Measurements from ENCODE around the gene SPTB. TPM values are rescaled to one million over a fixed set of nuclear protein-coding genes. Genes with fewer than 3 reads are reported as not detected.

Gene SPTB
- total RNA-seq: not detected in 2 replicates

DNA sequence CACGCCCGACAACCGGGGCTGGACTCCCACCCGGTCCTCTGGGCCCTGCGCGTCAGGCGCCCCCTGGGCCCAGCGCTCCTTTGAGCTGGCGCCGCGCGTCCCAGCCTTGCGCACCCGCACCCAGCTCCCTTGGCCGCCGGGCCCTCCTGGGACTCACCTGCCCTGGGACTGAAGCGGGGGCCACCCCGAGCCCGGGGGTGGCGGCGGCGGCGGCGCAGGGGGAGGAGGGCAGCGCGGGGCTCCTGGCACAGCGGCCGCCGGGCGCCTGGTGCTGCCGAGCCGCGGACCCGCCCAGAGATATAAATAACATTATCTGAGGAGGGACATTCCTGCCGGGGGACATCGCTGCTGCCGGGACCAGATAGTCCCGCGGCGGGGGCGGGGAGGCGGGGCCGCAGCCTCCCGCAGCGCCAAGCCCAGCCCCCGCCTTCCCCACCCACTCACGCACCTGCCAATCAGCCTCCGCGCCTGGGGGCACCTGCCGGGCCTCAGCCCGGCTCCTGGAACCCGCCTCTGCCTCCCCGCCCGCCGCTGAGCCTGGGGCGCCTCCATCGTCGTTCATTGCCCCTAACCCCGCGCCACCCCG is at the start of gene SPTB:
Gene SPTB, minus strand, starts transcription at position 273 of the 586 bp plus-strand sequence. CDS start 56,813 bp downstream, outside the sequence.
- intact Hi-C loops (cut with micrococcal nuclease): loop anchor here (1.0 kb wide), 3 partner anchors 35 to 339 kb away; partner anchors contain the start of genes CHURC1, HSPA2 and MAX

DNA sequence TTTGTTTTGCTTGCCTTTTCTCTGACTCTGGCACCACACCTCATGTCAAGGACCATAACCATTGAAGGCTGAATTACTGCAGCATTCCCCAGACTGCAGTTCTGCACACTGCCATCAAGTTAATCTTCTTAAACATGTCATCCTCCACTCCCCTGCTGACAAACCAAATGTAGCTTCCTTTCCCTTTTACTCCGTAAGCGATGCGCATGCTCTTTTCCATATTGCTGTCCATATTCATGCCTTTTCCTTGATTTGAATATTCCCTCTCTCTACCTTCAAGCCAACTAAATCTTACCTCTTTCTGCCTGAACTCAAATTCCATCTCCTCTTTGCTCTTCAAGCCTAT is 49.3 kb upstream of the SPTB start:
- intact Hi-C loops (cut with micrococcal nuclease): loop anchor here (2.0 to 10.0 kb wide), 3 partner anchors 44 to 1576 kb away; partner anchors contain the start of genes GPHN, MAX and RAB15

DNA sequence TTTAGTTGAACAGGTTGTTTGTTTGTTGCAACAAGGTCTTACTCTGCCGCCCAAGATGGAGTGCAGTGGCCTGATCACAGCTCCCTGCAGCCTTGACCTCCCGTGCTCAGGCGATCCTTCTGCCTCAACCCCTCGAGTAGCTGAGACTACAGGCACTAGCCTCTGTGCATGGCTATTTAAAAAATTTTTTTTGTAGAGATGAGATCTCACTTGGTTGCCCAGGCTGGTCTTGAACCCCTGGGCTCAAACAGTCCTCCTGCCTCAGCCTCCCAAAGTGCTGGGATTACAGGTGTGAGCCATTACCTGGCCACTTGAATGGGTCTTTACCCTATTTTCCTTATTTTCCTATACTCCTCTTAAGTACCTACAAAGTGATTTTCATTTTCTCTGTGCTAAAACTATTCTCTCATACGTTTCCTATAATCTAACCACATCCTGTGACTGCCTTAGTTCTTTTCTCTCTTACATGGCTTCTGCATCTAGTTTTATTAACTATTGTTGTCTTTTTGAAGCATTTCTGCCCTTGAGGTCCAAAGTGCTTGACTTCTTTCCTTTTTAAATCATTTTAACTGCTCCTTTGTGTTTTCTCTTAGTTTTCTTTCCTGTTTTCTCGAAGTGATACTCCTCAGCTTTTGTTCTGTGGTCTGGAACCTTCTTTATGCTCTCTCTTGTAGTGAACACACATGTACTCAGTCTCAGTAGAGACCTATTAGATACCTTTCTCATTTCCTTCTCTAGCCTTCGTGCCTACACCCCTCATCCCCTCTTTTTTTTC is 48.7 kb upstream of the SPTB start:
- intact Hi-C loops (cut with micrococcal nuclease): loop anchor here (1.0 to 10.0 kb wide), 5 partner anchors 14 to 1576 kb away; partner anchors contain the start of genes CHURC1, FNTB, GPHN and MAX

DNA sequence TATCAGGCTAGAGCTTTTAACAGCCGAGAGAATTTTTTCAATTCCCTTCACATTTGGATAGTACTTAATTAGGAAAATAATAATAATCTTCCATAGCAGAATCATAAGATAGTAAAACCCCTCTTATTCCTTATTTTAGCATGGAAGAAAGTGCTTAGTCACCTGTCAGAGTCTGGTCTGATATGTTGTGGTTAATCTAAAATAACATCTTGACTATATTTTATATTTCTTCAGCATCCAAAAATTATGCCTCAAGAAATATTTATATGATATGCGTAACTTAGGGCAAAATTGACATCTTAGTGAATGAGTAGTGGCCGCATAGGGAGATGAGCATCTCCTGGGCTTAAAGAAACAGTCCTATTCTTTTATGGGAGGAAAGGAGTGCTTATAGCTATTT is 47.3 kb upstream of the SPTB start:
- intact Hi-C loops (cut with micrococcal nuclease): loop anchor here (5.0 to 10.0 kb wide), 2 partner anchors 175 to 1578 kb away; partner anchors contain the start of genes GPHN and MAX

DNA sequence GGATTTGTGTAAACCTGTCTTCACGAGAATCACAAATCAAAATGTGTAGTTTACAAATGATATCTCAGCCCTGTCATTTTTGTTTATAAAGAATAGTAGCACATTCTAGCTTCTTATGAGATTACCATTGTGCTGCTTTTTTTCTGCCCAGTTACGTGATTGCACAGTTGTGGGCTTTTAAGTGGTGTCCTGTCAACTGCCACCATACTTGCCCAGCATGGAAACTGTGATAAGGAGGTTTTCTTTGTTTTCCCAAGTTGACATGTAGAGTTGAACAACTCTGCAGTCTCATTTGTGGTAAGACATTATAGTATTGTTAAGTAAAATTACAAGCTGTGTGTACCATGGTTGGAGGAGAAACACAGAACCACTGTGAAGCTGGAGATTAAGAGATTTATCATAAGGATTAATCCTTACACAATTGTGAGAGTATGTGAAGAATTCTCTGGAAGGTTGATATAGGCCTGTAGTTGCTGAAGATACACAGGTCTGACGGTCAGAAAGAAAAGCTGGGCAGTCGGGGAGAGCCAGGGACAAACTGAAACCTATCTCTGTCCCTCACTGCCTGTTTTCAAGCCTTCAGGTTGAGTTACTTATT is 46.8 kb upstream of the SPTB start:
- intact Hi-C loops (cut with micrococcal nuclease): loop anchor here (5.0 to 10.0 kb wide), 2 partner anchors 176 to 1578 kb away; partner anchors contain the start of genes GPHN and MAX

DNA sequence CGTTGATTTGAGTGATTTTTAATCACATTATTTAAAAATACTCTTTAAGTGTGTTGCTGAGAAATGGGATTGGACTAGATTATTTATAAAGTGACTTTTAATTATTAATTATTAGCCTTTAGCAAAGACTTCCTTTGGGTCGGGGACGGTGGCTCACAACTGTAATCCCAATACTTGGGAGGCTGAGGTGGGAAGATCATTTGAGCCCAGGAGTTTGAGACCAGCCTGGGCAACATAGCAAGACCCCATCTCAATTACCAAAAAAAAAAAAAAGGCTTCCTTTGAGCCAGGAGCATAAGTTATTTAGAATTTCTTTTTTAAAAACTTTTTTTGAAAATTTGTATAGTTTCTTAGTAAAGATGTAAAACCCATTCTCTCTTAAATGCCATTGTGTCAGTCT is 43.3 kb upstream of the SPTB start:
- intact Hi-C loops (cut with micrococcal nuclease): loop anchor here (10.0 kb wide), 1 partner anchor 1582 kb away; the partner anchor contains the start of gene GPHN

DNA sequence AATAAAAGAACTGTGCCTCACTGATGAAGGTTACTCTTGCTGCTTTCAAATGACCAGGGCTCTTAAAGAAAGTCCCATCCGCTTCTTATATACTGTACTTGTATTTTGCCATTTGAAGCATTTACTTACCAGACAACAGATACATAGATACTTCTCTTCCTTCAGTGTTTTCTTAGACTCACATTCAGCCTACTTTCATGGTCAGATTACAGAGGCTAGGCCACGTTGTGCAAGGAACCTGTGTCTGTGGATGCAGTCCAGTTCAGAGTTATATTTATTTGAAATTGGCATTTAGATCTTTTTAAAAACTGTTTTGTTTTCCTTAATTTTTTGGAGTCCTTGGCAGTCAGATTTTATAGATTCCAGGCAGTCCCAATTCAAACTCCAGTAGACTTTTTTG is 40.8 kb upstream of the SPTB start:
- intact Hi-C loops (cut with micrococcal nuclease): loop anchor here (10.0 kb wide), 1 partner anchor 1584 kb away; the partner anchor contains the start of gene GPHN

DNA sequence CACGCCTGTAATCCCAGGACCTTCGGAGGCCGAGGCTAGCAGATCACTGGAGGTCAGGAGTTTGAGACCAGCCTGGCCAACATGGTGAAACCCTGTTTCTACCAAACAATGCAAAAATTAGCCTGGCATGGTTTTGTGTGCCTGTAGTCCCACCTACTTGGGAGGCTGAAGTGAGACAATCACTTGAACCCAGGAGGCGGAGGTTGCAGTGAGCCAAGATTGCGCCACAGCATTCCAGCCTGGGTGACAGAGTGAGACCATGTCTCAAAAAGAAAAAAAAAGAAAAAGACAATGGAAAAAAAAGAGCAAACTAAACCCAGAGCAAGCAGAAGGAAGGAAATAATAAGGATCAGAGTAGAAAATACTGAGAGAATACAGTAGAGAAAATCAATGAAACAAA is 39.9 kb upstream of the SPTB start:
- intact Hi-C loops (cut with micrococcal nuclease): loop anchor here (10.0 kb wide), 1 partner anchor 1585 kb away; the partner anchor contains the start of gene GPHN

DNA sequence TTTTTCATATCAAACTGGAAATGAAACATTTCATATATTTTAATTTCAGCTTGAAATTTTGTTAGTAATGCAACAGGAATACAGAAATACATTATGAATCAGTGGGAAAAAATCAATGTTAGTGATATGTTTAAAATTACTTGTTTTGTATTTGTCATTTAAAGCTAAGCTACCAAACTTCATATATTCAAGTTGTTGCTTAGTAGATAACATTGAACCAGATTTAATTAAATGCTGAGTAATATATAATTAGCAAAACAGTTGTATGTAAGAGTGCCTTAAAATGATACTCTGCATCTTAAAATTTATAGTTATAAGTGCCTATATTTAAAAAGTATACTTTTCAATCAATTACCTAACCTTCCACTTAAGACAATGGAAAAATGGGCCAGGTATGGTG is 39.5 kb upstream of the SPTB start:
- intact Hi-C loops (cut with micrococcal nuclease): no loop called here

DNA sequence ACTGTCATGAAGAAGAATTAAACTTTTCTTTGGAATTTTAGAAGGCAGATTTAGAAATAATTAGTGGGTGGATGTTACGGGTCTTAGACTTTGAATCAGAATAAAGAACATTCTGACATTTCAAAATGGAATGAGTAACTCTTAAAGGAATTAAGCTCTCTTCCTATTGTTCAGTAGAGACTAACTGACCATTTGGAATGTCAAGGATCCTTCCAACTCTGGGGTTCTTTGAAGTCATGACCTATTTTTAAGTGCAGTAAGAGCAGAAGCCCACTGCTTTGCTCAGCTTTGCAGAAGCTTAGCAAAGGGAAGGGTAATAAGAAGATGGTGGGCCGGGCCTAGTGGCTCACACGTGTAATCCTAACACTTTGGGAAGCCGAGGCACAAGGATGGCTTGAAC is 38.5 kb upstream of the SPTB start:
- intact Hi-C loops (cut with micrococcal nuclease): no loop called here

DNA sequence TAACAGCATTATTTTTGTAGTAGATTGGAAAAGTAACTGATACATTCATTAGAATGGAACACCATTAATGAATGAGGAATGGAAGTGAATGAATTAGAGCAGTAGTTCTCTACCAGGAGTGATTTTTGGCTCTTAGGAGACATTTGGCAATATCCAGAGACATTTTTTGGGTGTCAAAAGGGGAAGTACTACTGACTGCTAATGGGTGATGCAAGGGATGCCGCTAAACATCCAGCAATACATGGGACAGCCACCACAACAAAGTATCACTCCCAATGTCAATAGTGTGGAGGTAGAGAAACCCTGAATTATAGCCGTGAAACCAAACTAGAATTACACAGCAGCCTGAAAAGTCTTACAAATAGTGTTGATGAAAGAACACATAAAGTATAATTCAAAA is 36.1 kb upstream of the SPTB start:
- intact Hi-C loops (cut with micrococcal nuclease): no loop called here

DNA sequence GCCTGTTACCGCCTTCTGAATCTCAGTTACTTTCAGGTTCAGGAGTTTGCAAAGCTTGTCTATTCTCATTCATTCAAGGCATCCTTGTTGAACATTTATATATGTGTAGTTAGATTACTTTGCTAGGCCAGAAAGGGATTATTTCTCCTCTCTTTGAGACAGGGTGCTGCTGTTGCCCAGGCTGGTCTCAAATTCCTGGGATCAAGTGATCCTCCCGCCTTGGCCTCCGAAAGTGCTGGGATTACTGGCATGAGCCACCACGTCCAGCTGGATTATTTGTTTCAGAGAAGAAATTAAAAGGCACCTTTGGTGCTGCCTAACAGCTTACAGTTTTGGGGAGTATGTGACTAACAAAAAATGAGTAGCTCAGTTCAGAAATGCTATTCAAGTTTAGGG is 35.3 kb upstream of the SPTB start:
- intact Hi-C loops (cut with micrococcal nuclease): no loop called here

DNA sequence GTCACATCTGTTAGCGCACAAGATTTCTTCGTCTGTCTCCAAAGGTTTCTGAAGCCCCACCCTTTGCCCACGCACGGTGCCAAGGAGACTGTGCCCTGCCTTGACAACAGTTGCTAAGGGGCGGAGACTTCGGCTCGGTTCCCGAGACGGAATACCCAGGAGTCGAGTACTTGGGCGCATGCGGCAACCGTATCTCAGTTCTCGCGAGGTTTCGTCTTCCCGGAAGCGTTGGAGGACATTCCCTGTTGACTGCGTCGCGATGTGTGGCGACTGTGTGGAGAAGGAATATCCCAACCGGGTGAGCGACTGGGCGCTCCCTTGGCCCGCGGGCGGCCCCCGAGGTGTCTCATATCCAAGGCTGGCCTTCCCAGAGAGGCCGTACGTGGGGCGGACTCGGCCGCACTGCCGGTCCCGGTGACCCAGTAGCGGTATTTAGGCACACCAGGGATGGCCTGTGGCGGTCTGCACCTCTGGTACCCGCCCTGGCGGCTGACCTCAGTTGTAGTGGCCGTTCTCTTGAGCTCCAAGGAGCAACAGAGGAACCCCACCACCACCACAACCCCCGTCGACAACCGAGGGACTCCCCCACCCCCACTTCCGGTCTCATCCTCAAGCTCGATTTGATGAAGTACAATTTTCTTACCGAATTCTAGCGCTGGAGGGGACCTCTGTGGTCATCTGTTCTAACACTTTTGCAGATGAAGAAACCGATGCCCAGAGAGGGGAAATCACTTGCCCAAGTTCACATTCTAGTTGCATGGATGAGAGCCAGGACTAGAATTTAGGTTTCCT is 34.7 kb upstream of the SPTB start, which contains the start of gene CHURC1:
Gene CHURC1, plus strand, starts transcription at position 219 of the 792 bp plus-strand sequence. Its CDS starts 41 bp downstream, at position 260.
- intact Hi-C loops (cut with micrococcal nuclease): loop anchor here (1.0 to 5.0 kb wide), 10 partner anchors 14 to 1371 kb away; partner anchors contain the start of genes MAX, MTHFD1, PPP2R5E and RAB15

DNA sequence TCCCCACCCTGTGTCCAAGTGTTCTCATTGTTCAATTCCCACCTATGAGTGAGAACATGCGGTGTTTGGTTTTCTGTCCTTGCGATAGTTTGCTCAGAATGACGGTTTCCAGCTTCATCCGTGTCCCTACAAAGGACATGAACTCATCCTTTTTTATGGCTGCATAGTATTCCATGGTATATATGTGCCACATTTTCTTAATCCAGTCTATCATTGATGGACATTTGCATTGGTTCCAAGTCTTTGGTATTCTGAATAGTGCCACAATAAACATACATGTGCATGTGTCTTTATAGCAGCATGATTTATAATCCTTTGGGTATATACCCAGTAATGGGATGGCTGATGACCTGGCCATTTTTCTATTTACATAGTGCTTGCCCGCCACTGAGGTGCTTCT is 33.8 kb upstream of the SPTB start:
- intact Hi-C loops (cut with micrococcal nuclease): loop anchor here (5.0 kb wide), 2 partner anchors 576 to 939 kb away; no protein-coding TSS in a partner anchor

DNA sequence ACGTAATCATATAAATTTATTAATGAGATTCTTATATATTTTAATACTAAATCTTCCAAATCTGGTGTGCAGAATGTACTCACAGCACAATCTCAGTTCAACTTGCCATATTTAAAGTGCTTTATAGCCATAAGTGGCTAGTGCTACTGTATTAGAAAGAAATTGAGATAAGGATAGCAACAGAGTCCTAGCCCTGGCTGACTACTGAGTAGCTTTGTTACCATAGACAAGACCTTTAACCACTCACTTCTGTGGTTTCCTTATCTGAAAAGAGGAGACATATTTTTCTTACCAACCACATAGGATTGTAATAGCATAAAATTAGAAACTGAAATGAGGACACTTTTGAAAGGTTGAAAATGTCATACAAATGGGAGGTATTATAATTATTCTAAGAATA is 32.6 kb upstream of the SPTB start:
- intact Hi-C loops (cut with micrococcal nuclease): loop anchor here (5.0 kb wide), 2 partner anchors 575 to 940 kb away; no protein-coding TSS in a partner anchor

DNA sequence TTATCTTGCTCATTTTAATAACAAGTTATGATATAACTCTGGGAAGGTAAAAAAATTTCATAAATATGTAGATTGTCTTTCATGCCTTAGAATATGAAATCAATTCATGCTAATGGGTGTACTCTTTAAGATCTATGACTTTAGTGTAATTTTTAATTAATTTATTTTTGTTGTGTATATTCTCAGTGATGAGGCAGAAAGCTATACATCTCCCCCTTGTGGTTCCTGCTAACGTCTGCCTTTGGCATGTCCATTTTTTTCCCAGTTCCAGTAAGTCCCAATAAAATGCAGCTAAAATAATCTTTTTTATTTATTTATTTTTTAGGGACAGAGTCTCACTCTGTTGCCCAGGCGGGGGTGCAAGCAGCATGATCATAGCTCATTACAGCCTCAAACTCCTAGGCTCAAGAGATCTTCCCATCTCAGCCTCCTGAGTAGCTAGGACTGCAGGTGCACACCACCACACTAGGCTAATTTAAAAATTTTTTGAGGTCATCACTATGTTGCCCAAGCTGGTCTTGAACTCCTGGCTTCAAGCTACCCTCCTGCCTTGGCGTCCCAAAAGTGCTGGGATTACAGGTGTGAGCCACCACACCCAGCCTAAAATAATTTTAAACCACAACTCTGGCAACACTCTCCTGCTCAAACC is 31.3 kb upstream of the SPTB start:
- intact Hi-C loops (cut with micrococcal nuclease): loop anchor here (5.0 kb wide), 2 partner anchors 574 to 941 kb away; no protein-coding TSS in a partner anchor

DNA sequence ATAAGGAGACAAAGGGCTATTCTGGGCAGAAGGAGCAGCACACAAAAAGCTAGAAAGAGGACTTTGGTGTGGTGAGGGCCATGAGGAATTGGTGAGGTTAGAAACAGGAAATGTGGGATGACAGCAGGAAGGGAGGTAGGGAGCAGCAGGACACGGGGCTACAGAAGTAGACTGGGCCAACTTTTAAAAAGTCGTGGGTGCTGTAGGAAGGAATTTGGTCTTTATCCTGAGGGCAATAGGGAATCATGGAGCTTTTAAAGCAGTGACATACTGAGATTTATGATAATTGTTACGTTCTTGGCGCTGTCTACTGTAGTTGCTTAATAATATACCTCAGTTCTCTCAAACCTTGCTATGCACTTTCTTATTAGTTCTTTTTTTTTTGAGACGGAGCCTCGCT is 26.3 kb upstream of the SPTB start:
- intact Hi-C loops (cut with micrococcal nuclease): no loop called here

DNA sequence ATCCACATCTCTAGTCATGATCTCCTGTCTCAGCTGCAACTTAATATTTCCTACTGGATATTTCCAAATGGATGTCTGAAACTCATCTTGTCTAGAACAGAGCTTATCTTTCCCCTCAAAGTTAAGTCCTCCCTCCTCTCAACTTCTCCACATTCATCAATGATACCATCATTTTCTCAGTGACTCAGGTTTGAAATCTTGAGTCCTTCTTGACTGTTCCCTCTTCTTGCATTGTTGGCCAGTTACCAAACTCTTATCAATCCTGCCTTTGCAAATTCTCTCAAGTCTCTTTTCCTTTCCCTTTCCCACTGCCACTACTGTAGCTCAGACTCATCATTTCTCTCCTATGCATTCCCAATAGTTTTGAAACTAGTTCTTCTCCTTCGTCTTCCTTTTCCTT is 20.3 kb upstream of the SPTB start:
- intact Hi-C loops (cut with micrococcal nuclease): no loop called here

DNA sequence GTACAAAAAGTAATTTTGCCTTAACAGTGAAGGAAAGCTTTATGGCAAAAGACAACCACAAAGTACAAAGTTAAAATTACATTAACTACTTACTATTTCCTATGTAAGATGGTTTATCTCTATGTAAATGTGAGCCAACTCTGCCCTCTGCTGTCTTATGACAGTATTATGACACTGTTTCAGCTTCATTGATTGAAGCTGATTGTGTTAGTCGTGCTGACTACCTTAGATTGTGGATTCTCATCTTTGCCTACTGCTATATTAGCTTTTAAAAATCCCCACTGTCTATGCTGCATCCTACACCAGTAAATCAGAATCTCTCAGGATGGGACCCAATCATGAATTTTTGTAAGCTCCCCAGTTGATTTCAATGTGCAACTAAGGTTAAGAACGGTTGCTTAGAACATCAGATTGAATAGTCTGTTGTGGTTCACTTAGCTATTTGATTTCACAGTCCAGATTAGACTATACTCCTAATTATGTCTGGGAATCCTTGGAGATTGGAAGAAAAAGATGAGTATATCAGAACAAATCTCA is 12.2 kb upstream of the SPTB start:
- intact Hi-C loops (cut with micrococcal nuclease): loop anchor here (5.0 kb wide), 6 partner anchors 70 to 550 kb away; no protein-coding TSS in a partner anchor

Measured in T-helper 1 cell treated with Interleukin-12 subunit alpha and Interleukin-12 subunit beta and Interleukin-4 antibody, amounts not matched to agents 30 ng/mL and 1 ng/mL, for 36 hours (primary cell).